ENCODE measurements around the gene EFHC1.
A peak's percentile ranks its signal among the peaks of the same experiment; 100 is the strongest.

Gene EFHC1

DNA sequence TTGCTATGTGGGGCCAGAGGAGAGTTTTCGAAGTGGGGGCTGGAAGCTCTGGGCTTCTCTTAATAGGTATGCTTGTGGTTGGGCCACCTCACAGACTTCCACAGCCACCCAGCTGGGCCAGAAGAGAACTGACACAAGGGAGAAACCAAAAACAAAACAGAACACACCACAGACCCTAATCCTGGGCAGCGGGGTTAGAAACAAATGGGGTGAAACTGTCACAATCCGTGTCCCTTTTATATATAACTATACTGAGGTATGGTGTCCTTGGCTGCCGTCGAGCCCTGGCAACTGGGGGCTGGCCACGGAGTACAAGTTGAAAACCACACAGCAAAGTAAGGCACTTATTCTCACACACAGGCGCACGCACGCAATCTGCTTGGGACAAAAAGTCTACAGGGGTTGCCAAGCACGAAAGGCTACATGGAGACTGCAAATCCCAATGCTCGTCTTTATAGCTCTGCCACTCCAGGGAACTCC lies 78.4 kb downstream of the EFHC1 start:
- DNase-seq (ENCODE audit: low read depth) = no peak
- no peak overlapping the region for H3K4me3 ChIP-seq (ENCODE audit: control insufficient read depth, low read depth, low read length)
- TF ChIP-seq, protein P1, sequence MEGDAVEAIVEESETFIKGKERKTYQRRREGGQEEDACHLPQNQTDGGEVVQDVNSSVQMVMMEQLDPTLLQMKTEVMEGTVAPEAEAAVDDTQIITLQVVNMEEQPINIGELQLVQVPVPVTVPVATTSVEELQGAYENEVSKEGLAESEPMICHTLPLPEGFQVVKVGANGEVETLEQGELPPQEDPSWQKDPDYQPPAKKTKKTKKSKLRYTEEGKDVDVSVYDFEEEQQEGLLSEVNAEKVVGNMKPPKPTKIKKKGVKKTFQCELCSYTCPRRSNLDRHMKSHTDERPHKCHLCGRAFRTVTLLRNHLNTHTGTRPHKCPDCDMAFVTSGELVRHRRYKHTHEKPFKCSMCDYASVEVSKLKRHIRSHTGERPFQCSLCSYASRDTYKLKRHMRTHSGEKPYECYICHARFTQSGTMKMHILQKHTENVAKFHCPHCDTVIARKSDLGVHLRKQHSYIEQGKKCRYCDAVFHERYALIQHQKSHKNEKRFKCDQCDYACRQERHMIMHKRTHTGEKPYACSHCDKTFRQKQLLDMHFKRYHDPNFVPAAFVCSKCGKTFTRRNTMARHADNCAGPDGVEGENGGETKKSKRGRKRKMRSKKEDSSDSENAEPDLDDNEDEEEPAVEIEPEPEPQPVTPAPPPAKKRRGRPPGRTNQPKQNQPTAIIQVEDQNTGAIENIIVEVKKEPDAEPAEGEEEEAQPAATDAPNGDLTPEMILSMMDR (conservative IDR thresholded peaks at IDR 0.05; ENCODE audit: control insufficient read depth, insufficient read depth, low read depth, low read length) = no peak

DNA sequence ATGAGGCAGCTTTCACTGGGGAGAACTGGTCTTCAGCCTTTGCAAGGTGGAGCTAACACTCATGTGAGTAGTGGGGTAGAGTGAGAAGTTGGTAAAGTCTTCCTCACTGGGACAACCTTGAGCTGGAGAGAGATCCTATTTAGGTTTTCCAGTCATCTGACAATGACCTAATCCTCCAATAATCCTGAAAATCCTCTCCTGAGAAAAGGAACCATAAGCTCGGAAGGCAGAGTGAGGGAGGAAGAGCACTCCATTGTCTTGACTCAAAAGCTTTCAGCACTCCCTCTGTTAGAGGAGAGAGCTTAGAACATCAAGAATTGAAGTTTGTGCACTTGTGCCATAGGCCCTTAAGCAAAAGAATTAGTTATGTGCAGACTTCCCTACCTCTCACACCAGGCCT lies 78.9 kb downstream of the EFHC1 start:
- DNase-seq (ENCODE audit: low read depth) = peak; percentile 71
- H3K4me3 ChIP-seq (ENCODE audit: control insufficient read depth, low read depth, low read length) = no peak overlapping the region
- TF ChIP-seq, protein P1 (conservative IDR thresholded peaks at IDR 0.05; ENCODE audit: control insufficient read depth, insufficient read depth, low read depth, low read length) = no peak

- DNase-seq (ENCODE audit: low read depth) = no peak
- H3K4me3 ChIP-seq (ENCODE audit: control insufficient read depth, low read depth, low read length) = no peak overlapping the region
- TF ChIP-seq, protein P1 (conservative IDR thresholded peaks at IDR 0.05; ENCODE audit: control insufficient read depth, insufficient read depth, low read depth, low read length) = no peak
Measured at GRCh38 chr6:52499681-52500236, 79.6 kb downstream of the EFHC1 start.

DNA sequence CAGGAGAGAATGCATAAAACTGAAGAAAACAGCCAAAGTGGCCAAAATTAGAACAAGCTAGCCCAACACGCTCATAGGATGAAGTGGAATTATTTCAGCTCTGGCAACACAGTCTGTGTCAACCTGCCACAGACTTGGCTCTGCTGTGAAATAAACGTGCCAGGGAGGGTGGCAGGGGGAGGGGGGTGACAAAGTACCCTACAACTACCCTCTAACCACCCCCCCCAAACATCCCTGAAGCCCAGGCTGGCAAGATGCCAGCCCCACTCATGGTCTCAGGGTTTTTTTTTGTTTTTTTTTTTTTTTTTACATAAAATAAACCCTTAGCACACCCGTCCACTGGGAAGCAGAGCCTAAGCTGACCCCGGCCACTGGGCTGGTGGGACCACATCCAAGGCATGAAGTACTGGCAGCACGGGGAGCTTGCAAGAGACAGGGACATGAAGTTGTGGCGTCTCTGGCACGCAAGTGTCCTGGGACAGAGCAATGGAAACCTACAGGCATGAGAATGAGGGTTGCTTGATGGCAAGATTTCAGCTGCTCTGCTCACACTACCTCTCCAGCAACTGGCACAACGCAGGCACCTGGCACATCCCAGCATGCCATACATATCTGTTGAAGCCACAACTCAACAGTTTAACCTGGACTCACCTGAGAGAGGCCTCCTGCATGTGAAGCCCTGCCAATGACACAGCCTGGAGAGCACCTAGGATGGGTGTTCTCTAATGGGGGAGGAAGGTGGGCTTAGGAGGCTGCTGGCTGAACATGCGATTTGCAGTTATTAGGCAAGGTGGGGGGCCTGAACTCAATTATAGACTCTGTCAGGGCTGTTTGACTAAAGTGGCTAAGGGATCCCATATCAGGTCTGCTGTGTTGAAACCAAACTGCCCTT lies 80.3 kb downstream of the EFHC1 start:
- H3K4me3 ChIP-seq (ENCODE audit: control insufficient read depth, low read depth, low read length) = no peak overlapping the region
- TF ChIP-seq, protein P1 (conservative IDR thresholded peaks at IDR 0.05; ENCODE audit: control insufficient read depth, insufficient read depth, low read depth, low read length) = no peak
- no peak for DNase-seq (ENCODE audit: low read depth)

DNA sequence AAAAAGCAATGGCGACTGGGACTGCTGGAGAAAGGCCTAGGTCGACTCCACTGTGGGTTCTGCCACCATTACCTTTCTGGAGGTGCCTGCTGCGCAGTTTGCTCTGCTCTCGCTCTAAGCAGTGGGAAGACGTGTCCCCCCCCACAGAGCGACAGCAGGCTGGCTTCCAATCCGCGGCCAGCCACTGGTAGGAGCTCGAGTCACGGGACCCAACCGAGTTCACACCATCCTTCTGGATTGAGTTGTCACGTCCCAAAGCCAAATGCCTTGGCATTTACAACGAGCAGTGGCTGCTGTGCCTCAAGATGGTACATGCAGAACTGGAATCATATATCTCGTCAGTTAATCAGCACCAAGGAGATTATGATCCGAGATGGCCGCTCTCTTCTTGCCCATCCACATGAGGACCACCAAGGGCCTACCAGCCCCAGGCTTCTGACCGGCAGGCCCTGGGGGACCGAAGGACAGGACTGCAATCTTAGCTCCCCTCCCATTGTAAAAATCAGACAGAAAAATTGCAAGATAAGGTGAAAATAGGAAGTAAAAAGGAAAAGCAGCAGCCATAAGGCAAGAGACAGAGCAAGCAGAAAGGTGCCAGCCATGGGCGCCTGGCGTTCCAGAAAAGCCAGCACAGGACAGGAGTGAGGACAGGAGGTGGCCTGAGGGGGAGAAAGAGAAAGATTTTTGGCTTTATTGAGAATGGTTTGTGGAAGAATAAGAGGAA lies 82.3 kb downstream of the EFHC1 start:
- H3K4me3 ChIP-seq (ENCODE audit: control insufficient read depth, low read depth, low read length) = no peak overlapping the region
- no peak for DNase-seq (ENCODE audit: low read depth)

GRCh38 chr6:52503323-52503747 lies 83.2 kb downstream of the EFHC1 start:
- no peak overlapping the region for H3K4me3 ChIP-seq (ENCODE audit: control insufficient read depth, low read depth, low read length)
- TF ChIP-seq, protein P1 (conservative IDR thresholded peaks at IDR 0.05; ENCODE audit: control insufficient read depth, insufficient read depth, low read depth, low read length) = no peak
- no peak for DNase-seq (ENCODE audit: low read depth)

More for the DNA sequence above, 82.3 kb downstream of the EFHC1 start:
- TF ChIP-seq, protein P1 (conservative IDR thresholded peaks at IDR 0.05; ENCODE audit: control insufficient read depth, insufficient read depth, low read depth, low read length) = no peak
